ENCODE data around the gene ARHGEF7. TPM values are rescaled to one million over a fixed set of nuclear protein-coding genes. Genes with fewer than 3 reads are reported as not detected.
A peak's percentile ranks its signal among the peaks of the same experiment; 100 is the strongest.
"Not testable (repeated sequence)": the region's sequence is repeated elsewhere in the genome, so short reads cannot be mapped to it uniquely, and the experiment has no call there.

Gene ARHGEF7
- 10 to 100 TPM; 42.8 to 49.6 (median 45.1) TPM for total RNA-seq

GRCh38 chr13:111115061-111115964, at the start of gene ARHGEF7:
TSS of gene ARHGEF7 (plus strand) at chr13:111115310. CDS start at chr13:111115527, 217 bp downstream.
- ATAC-seq, result peak; percentile 53

GRCh38 chr13:111065698-111066097, 49.4 kb upstream of the ARHGEF7 start:
- DNase-seq (no peak), ATAC-seq (no peak)
- H3K36me3 Mint-ChIP-seq (ENCODE audit: insufficient read depth), result no peaks in the 10 kb centered on the region
- peaks cover 3% of the 10 kb centered on the region for H3K4me1 Mint-ChIP-seq (ENCODE audit: low read depth)
- no peak overlapping the region for H3K4me3 Mint-ChIP-seq
- peaks cover 59% of the 10 kb centered on the region for H3K27me3 Mint-ChIP-seq (ENCODE audit: low read depth)
- H3K9me3 Mint-ChIP-seq, result peaks cover 2% of the 10 kb centered on the region

More at GRCh38 chr13:111115061-111115964, at the start of gene ARHGEF7:
- H3K4me3 Mint-ChIP-seq, result peak within 1 kb of the TSS; percentile 82
- peaks cover 13% of the 10 kb centered on the region for H3K4me1 Mint-ChIP-seq (ENCODE audit: low read depth)
- no peaks in the 10 kb centered on the region for H3K36me3 Mint-ChIP-seq (ENCODE audit: insufficient read depth)
- no peaks in the 10 kb centered on the region for H3K9me3 Mint-ChIP-seq
- DNase-seq, result no peak
- peaks cover 64% of the 10 kb centered on the region for H3K27me3 Mint-ChIP-seq (ENCODE audit: low read depth)

DNA sequence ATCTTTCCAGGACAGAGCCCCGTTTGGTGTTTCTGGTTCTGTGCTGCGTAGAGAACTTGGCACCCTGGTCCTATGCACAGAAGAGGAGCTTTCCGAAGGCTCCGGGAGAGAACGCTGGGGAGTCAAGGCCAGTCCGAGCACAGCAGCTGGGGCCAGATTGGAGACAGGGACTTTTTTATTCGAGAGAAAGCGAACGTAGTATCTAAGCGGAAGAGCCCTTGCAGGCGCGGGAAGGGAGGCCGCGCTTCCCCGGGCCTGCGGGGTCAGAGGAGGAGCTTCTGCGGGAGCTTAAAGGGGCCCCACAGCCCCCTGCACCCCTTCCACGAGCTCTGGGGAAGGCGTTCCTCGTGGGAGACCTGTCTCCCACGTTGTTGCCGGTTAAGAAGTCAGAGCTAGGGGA, 48.6 kb upstream of the ARHGEF7 start:
- peak overlapping the region; percentile 59 for H3K4me3 Mint-ChIP-seq
- peaks cover 10% of the 10 kb centered on the region for H3K9me3 Mint-ChIP-seq
- H3K4me1 Mint-ChIP-seq (ENCODE audit: low read depth), result peaks cover 3% of the 10 kb centered on the region
- peaks cover 55% of the 10 kb centered on the region for H3K27me3 Mint-ChIP-seq (ENCODE audit: low read depth)
- ATAC-seq, result no peak
- no peaks in the 10 kb centered on the region for H3K36me3 Mint-ChIP-seq (ENCODE audit: insufficient read depth)
- DNase-seq, result no peak

DNA sequence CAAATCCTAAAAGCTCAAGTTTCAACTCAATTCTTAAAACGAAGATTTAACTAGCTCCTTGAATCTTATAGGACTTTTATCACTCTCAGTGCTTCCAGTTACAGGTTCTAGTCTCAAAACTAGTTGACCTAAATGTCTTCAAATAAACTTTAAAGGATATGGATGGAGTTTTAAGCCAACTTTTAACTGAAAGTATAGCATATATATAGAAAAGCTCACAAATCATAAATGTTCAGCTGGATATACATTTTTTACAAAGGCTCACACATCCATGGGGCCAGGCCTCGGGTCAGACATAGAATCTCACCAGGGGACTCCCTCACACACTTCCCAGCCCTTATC, 47.1 kb upstream of the ARHGEF7 start:
- H3K9me3 Mint-ChIP-seq, result peaks cover 19% of the 10 kb centered on the region
- ATAC-seq (no peak), DNase-seq (no peak)
- no peaks in the 10 kb centered on the region for H3K36me3 Mint-ChIP-seq (ENCODE audit: insufficient read depth)
- H3K4me1 Mint-ChIP-seq (ENCODE audit: low read depth), result peaks cover 3% of the 10 kb centered on the region
- peaks cover 50% of the 10 kb centered on the region for H3K27me3 Mint-ChIP-seq (ENCODE audit: low read depth)
- peak overlapping the region; percentile 75 for H3K4me3 Mint-ChIP-seq

DNA sequence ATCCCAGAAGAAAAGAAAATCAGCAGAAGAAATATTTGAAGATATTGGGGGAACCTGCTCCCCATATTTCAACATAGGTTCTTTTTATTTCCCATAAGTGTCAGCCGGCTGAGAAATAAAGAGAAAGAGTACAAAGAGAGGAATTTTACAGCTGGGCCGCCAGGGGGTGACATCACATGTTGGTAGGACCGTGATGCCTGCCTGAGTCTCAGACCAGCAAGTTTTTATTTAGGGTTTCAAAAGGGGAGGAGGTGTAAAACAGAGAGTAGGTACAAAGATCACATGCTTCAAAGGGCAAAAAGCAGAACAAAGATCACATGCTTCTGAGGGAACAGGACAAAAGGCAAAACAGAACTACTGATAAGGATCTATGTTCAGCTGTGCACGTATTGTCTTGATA, 44.0 kb upstream of the ARHGEF7 start:
- not testable (repeated sequence) for H3K4me3 Mint-ChIP-seq; ATAC-seq; DNase-seq; H3K36me3 Mint-ChIP-seq (ENCODE audit: insufficient read depth); H3K4me1 Mint-ChIP-seq (ENCODE audit: low read depth)
- peaks cover 28% of the 10 kb centered on the region for H3K27me3 Mint-ChIP-seq (ENCODE audit: low read depth)
- H3K9me3 Mint-ChIP-seq, result peaks cover 42% of the 10 kb centered on the region

DNA sequence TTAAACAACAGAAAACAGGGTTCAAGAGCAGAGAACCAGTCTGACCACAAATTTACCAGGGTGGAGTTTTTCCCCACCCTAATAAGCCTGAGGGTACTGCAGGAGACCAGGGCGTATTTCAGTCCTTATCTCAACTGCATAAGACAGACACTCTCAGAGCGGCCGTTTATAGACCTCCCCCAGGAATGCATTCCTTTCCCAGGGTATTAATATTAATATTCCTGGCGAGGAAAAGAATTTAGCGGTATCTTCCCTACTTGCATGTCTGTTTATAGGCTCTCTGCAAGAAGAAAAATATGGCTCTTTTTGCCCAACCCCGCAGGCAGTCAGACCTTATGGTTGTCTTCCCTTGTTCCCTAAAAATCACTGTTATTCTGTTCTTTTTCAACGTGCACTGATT, 43.6 kb upstream of the ARHGEF7 start:
- Mint-ChIP-seq H3K9me3 (peaks cover 42% of the 10 kb centered on the region), H3K27me3 (ENCODE audit: low read depth) (peaks cover 24% of the 10 kb centered on the region)
- not testable (repeated sequence) for H3K4me1 Mint-ChIP-seq (ENCODE audit: low read depth); H3K36me3 Mint-ChIP-seq (ENCODE audit: insufficient read depth); ATAC-seq; H3K4me3 Mint-ChIP-seq; DNase-seq

DNA sequence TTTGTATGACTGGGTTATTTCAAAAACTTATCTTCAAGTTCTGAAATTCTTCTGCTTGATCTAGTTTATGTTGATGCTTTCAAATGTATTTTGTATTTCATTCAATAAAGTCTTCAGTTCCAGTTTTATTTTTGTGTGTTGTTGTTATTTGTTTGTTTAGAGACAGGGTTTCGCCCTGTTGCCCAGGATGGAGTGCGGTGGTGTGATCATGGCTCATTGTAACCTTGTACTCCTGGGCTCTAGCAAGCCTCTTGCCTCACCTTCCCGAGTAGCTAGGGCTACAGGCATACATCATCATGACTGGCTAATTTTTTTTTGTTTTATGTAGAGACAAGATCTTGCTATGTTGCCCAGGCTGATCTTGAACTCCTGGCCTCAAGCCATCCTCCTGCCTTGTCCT, 40.3 kb upstream of the ARHGEF7 start:
- H3K4me1 Mint-ChIP-seq (ENCODE audit: low read depth), result no peaks in the 10 kb centered on the region
- H3K9me3 Mint-ChIP-seq, result peaks cover 42% of the 10 kb centered on the region
- peaks cover 5% of the 10 kb centered on the region for H3K27me3 Mint-ChIP-seq (ENCODE audit: low read depth)
- no peak for ATAC-seq
- no peak overlapping the region for H3K4me3 Mint-ChIP-seq
- no peaks in the 10 kb centered on the region for H3K36me3 Mint-ChIP-seq (ENCODE audit: insufficient read depth)
- no peak for DNase-seq

DNA sequence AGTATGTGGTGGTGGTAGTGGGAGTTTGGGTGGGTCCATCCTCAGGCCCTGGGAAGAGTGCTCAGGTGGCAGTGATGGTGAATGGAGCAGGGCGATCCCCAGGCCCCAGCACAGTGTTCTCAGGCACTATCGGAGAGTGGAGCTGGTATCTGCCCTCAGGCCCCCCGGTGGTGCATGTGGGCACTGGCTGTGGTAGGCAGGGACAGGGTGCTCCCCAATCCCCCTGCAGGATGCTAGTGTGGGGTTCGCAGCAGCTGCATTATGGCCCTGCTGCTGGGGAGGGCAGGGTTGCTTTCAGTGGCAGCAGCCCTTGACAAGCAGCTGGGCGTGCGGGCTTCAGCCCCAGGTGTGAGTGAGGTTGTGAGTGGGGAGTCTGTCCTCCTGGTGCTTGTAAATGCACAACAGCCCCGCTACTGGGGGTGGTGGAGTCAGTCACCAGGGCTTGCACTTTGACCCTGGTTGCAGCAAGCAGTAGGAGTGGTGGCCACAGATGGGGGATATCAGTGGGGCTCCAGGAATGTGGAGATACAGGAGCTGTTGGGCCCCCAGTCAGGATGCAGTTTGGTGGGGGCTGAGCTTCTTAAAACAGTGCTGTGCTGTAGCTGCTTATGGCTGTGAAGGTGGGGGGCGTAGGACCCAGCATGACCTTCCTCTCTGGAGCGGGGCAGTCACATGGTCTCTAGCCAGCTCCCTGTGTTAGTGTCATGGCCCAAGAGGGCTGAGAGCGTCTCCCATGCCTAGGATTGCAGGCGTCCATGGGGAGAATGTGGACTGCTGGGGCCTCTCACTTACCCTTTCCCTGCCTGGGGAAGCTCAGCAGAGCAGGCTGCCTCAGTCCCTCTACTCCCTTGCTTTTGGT, 38.7 kb upstream of the ARHGEF7 start:
- Mint-ChIP-seq H3K36me3 (ENCODE audit: insufficient read depth) (no peaks in the 10 kb centered on the region), H3K27me3 (ENCODE audit: low read depth) (peaks cover 7% of the 10 kb centered on the region), H3K9me3 (peaks cover 33% of the 10 kb centered on the region), H3K4me3 (no peak overlapping the region), H3K4me1 (ENCODE audit: low read depth) (no peaks in the 10 kb centered on the region)
- DNase-seq, result no peak
- ATAC-seq, result no peak

DNA sequence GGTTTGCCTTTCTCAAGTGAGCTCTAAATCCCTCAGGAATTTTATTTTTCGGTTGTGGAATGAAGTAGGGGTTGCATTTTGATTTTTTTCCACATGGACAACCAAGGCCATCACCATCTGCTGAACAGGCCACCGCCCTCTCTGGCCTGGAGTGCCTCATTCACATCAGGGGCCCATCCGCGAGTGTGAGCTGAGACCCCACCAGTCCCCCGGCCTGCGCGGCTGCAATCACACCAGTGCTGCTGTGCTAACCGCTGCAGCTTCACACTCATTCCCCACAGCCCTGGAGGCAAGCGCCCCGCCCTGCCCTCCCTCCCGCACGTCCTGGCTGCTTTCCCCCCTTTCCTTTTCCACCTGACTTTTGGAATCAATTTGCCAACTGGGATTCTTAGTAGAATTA, 35.7 kb upstream of the ARHGEF7 start:
- Mint-ChIP-seq H3K4me3 (no peak overlapping the region), H3K4me1 (ENCODE audit: low read depth) (no peaks in the 10 kb centered on the region), H3K27me3 (ENCODE audit: low read depth) (peaks cover 10% of the 10 kb centered on the region), H3K36me3 (ENCODE audit: insufficient read depth) (no peaks in the 10 kb centered on the region), H3K9me3 (peaks cover 12% of the 10 kb centered on the region)
- DNase-seq (no peak), ATAC-seq (no peak)

DNA sequence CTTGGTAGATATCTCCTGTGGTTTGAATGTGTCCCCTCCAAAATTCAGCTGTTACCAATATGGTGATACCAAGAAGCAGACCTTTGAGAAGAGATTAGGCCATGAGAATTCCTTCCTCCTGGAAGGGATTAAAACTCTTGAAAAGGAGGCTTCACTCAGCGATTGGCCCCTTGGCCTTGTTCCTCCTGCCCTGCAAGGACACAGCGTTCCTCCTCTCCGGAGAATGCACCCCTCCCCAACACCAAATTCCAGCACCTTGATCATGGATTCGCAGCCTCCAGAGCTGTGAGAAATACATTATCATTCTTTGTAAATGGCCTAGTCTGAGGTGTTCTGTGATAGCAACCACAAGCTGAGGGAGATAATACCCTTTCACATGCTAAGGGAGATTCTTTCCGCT, 34.5 kb upstream of the ARHGEF7 start:
- no peaks in the 10 kb centered on the region for H3K4me1 Mint-ChIP-seq (ENCODE audit: low read depth)
- DNase-seq (no peak), ATAC-seq (no peak)
- no peak overlapping the region for H3K4me3 Mint-ChIP-seq
- H3K36me3 Mint-ChIP-seq (ENCODE audit: insufficient read depth), result no peaks in the 10 kb centered on the region
- peaks cover 10% of the 10 kb centered on the region for H3K27me3 Mint-ChIP-seq (ENCODE audit: low read depth)
- H3K9me3 Mint-ChIP-seq, result peaks cover 2% of the 10 kb centered on the region

DNA sequence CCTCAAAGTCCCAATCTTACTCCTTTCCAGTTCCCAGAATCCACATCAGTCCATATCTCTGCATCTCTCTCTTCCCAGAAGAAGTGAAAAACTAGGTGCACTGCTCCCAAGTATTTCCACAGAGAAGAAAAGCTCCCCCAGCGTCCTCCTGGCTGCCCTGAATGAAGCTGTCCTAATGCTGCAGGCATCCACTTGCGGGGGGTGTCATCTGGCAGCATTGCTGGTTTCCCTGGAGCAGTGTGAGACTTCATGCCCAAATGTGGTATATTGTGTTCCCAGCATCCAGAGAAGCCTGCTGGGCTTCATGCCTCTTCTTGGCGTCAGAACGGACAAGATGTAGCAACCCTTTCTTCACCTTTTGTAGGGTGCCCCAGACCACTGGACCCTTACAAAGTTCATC, 32.9 kb upstream of the ARHGEF7 start:
- Mint-ChIP-seq H3K4me1 (ENCODE audit: low read depth) (no peaks in the 10 kb centered on the region), H3K36me3 (ENCODE audit: insufficient read depth) (no peaks in the 10 kb centered on the region), H3K4me3 (no peak overlapping the region), H3K9me3 (no peaks in the 10 kb centered on the region), H3K27me3 (ENCODE audit: low read depth) (peaks cover 10% of the 10 kb centered on the region)
- DNase-seq, result no peak
- ATAC-seq, result no peak

- not testable (repeated sequence) for H3K4me3 Mint-ChIP-seq; H3K27me3 Mint-ChIP-seq (ENCODE audit: low read depth); H3K9me3 Mint-ChIP-seq; H3K36me3 Mint-ChIP-seq (ENCODE audit: insufficient read depth); ATAC-seq; H3K4me1 Mint-ChIP-seq (ENCODE audit: low read depth); DNase-seq
Measured at GRCh38 chr13:111082769-111083168, 32.3 kb upstream of the ARHGEF7 start.

DNA sequence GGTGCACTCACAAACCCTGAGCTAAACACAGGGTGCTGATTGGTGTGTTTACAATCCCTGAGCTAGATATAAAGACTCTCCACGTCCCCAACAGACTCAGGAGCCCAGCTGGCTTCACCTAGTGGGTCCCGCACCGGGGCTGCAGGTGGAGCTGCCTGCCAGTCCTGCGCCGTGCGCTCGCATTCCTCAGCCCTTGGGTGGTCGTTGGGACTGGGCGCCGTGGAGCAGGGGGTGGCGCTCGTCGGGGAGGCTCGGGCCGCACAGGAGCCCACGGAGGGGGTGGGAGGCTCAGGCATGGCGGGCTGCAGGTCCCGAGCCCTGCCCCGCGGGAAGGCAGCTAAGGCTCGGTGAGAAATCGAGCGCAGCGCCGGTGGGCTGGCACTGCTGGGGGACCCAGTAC, 31.4 kb upstream of the ARHGEF7 start:
- not testable (repeated sequence) for ATAC-seq; H3K4me3 Mint-ChIP-seq; H3K27me3 Mint-ChIP-seq (ENCODE audit: low read depth); DNase-seq; H3K36me3 Mint-ChIP-seq (ENCODE audit: insufficient read depth); H3K9me3 Mint-ChIP-seq; H3K4me1 Mint-ChIP-seq (ENCODE audit: low read depth)

GRCh38 chr13:111090169-111090568, 24.9 kb upstream of the ARHGEF7 start:
- DNase-seq (no peak), ATAC-seq (no peak)
- Mint-ChIP-seq H3K4me3 (no peak overlapping the region), H3K9me3 (no peaks in the 10 kb centered on the region), H3K4me1 (ENCODE audit: low read depth) (no peaks in the 10 kb centered on the region), H3K36me3 (ENCODE audit: insufficient read depth) (no peaks in the 10 kb centered on the region), H3K27me3 (ENCODE audit: low read depth) (peaks cover 22% of the 10 kb centered on the region)

Data from activated T-cell treated with anti-CD3 and anti-CD28 coated beads, Interleukin-2, amount 50 U/mL, for 4 hours (primary cell).